Chondrocyte (in vitro differentiated cells): ENCODE measurements around the gene HERPUD1. TPM values are rescaled to one million over a fixed set of nuclear protein-coding genes. Genes with fewer than 3 reads are reported as not detected.

Experiments
- DNase-seq: peaks from one replicate; pipeline ENCODE4 v3.0.0; 2021; ENCODE audit warnings: mixed read lengths, low spot score
- H3K27ac Mint-ChIP-seq: one replicate; pipeline ENCODE4 v1.8.0; 2021; ENCODE audit warnings: mild to moderate bottlenecking, moderate library complexity, mixed read lengths; ENCODE audit not compliant: unreplicated experiment
- H3K27me3 Mint-ChIP-seq: 2 replicates; pipeline ENCODE4 v1.8.0; 2021; ENCODE audit warnings: low read depth, mixed read lengths
- H3K36me3 Mint-ChIP-seq: 2 replicates; pipeline ENCODE4 v1.8.0; 2021; ENCODE audit warnings: low read depth, mixed read lengths
- H3K4me1 Mint-ChIP-seq: 2 replicates; pipeline ENCODE4 v1.8.0; 2021; ENCODE audit warnings: low read depth, mild to moderate bottlenecking, mixed read lengths
- H3K4me3 Mint-ChIP-seq: one replicate; pipeline ENCODE4 v1.8.0; 2021; ENCODE audit warnings: mild to moderate bottlenecking, moderate library complexity, mixed read lengths; ENCODE audit not compliant: unreplicated experiment
- H3K9me3 Mint-ChIP-seq: 2 replicates; pipeline ENCODE4 v1.8.0; 2021; ENCODE audit warnings: low read depth, mixed read lengths
- total RNA-seq: library from RNA; stranded (reverse); gene quantifications from 3 replicates; pipeline ENCODE4 v1.2.1, GENCODE V29; 2021
- TF ChIP-seq, protein P1 (sequence below): fragments of 200-600 bp; sonication (generic); IDR thresholded peaks from 2 replicates; pipeline ENCODE4 v1.5.0; 2021; ENCODE audit warnings: antibody characterized with exemption, mild to moderate bottlenecking, moderate library complexity

HERPUD1 gene
- total RNA-seq, 1 donor from 2014 or later = 236 TPM

DNA sequence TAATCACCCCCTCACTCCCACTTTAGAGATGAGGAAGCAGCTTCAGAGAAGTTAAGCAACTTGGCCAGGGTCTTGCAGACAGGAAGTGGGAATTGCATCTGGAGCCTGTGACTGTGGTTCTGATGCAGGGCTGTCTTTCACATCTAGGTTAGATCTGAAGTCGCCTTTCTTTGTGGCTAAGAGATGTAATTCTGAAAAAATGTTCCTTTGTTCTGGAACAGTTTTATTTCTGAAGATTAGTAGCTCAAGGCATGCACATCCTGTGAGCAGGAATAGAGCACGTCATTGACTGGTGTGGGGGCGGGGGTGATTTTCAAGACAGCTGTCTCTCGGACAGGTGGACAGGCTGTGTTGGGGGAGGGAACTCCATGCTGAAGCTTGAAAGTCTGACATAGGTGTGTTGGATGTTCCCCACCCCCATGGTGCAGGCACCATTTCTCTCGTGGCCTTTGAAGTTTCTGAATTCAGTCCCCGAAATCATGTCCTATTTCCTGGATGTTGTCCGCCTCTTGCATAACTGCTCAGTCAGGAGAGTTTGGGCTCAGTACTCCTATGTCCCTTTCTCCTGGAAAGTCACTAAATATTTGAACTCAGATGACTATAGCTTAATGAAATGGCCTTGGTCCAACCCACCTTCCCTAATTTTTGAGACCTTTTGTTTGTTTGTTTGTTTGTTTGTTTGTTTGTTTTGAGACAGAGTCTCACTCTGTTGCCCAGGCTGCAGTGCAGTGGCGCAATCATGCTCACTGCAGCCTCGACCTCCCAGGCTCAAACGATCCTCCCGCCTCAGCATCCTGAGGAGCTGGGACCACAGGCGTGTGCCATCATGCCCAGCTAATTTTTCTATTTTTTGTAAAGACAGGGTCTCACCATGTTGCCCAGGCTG lies 21.0 kb upstream of the HERPUD1 start:
- TF ChIP-seq, protein P1, sequence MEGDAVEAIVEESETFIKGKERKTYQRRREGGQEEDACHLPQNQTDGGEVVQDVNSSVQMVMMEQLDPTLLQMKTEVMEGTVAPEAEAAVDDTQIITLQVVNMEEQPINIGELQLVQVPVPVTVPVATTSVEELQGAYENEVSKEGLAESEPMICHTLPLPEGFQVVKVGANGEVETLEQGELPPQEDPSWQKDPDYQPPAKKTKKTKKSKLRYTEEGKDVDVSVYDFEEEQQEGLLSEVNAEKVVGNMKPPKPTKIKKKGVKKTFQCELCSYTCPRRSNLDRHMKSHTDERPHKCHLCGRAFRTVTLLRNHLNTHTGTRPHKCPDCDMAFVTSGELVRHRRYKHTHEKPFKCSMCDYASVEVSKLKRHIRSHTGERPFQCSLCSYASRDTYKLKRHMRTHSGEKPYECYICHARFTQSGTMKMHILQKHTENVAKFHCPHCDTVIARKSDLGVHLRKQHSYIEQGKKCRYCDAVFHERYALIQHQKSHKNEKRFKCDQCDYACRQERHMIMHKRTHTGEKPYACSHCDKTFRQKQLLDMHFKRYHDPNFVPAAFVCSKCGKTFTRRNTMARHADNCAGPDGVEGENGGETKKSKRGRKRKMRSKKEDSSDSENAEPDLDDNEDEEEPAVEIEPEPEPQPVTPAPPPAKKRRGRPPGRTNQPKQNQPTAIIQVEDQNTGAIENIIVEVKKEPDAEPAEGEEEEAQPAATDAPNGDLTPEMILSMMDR = no peak
- Mint-ChIP-seq H3K4me1 (peaks cover 41% of the 10 kb centered on the region), H3K27me3 (no peaks in the 10 kb centered on the region), H3K27ac (peak overlapping the region; percentile 46), H3K36me3 (peaks cover 3% of the 10 kb centered on the region), H3K9me3 (no peaks in the 10 kb centered on the region), H3K4me3 (no peak overlapping the region)
- no peak for DNase-seq

DNA sequence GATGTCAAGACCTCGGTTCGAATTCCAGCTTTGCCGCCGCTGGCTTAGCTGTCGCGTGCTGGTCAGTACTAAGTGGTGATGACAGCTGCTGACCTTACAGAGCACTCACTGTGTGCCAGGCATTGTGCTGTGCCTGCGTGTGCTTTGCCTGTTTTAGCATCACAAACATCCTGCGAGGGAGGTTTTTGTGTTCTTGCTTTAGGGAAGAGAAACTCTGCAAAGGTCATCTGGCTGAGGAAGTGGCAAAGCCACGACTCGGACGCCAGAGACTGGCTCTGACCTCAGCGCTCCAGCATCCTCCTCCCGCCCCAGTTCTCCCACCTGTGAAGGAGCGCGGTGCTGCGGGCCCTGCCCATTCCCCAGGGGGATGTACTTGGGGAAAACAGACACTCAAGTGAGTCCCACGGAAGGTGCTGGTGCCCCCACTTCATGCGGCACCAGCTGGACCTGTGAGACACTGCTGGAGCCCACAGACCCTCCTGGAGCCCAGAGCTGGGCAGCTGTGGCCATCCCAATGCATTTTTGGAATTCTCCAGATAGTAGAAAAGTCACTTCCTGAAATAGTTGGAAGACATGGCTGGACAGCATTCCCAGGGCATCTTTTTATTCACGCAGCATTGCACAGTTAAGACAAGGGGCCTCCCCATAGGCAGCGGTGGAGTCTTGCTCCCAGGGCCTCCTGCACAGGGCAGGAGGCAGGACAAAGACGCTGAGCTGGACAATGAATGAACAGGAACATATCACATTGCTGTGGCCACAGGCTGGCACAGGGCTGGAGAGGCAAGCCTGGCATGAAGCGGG lies 20.0 kb upstream of the HERPUD1 start:
- TF ChIP-seq, protein P1 = no peak
- DNase-seq = no peak
- peak overlapping the region; percentile 45 for H3K27ac Mint-ChIP-seq
- H3K36me3 Mint-ChIP-seq = peaks cover 3% of the 10 kb centered on the region
- H3K9me3 Mint-ChIP-seq = no peaks in the 10 kb centered on the region
- H3K27me3 Mint-ChIP-seq = no peaks in the 10 kb centered on the region
- peaks cover 47% of the 10 kb centered on the region for H3K4me1 Mint-ChIP-seq
- no peak overlapping the region for H3K4me3 Mint-ChIP-seq

DNA sequence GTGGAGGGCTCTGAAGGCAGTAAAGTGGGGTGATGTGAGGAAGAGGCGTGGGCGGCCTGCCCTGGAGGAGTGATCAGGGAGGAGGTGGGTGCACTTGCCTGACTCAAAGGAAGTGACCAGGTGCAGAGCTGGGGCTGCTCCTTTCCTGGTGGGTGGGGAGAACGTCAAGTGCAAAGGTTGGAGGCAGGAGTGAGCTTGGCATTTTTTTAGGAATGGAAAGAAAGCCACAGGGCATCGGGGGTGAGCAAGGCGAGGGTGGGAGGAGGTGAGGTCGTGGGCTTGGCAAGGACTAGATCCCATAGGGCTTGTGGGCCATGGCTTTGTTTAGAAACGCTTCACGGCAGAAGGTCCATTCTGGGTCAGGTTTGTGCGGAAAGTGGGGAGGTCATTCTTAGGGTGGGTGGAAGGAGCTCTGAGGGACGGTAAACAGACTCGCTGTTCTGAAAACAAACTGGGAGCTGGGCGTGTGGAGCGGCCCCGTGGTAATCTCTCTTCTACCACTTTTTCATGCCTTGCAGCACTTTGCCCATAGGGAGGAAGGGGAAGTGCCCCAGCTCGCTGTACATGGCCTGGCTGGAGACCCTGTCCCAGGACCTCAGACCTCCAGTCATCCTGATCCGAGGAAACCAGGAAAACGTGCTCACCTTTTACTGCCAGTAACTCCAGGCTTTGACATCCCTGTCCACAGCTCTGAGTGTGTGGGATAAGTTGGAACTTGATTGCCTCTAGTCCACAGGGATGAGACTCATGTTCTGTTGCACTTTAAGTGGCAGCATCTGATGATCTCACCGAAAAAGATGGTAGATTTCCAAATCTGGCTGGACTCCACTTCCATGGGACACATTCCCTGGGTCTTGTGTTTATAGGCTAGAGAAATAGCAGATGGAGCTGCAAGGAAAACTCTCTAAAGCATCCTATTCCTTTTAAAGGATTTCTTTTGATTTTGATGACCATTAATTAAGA lies 18.9 kb upstream of the HERPUD1 start:
- H3K36me3 Mint-ChIP-seq = peaks cover 5% of the 10 kb centered on the region
- TF ChIP-seq, protein P1 = no peak
- H3K4me3 Mint-ChIP-seq = no peak overlapping the region
- peaks cover 3% of the 10 kb centered on the region for H3K27me3 Mint-ChIP-seq
- H3K27ac Mint-ChIP-seq = peak overlapping the region; percentile 39
- no peaks in the 10 kb centered on the region for H3K9me3 Mint-ChIP-seq
- peaks cover 48% of the 10 kb centered on the region for H3K4me1 Mint-ChIP-seq
- DNase-seq = no peak

DNA sequence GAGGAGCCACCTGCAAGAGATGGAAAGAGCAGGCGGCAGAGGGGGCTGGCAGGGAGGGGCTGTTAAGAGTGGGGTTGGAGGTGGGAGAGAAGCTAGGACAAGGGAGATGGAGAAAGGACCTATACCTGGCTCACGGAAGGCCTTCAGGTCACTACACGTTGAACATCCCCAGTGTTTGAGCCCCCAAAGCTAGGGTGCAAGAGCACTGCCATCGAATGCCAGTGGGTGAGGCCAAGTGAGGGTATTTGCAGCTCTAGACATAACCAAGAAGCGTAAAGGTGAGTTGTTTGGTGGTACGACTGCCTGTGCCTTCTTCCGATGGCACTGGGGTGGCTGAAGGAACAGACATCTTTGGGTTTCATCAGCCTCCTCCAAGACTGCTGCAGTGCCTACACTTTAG lies 17.0 kb upstream of the HERPUD1 start:
- no peak overlapping the region for H3K4me3 Mint-ChIP-seq
- peaks cover 3% of the 10 kb centered on the region for H3K27me3 Mint-ChIP-seq
- no peak overlapping the region for H3K27ac Mint-ChIP-seq
- H3K9me3 Mint-ChIP-seq = no peaks in the 10 kb centered on the region
- H3K4me1 Mint-ChIP-seq = peaks cover 54% of the 10 kb centered on the region
- TF ChIP-seq, protein P1 = no peak
- DNase-seq = no peak
- H3K36me3 Mint-ChIP-seq = peaks cover 5% of the 10 kb centered on the region
